GM19023 (cell line): Measurements from ENCODE around the gene SVOPL.

Experiments used
- ATAC-seq: cut with Tn5 transposase; IDR thresholded peaks from one replicate; pipeline ENCODE4 v1.9.1; 2021; ENCODE audit warnings: mild to moderate bottlenecking, moderate library complexity; ENCODE audit not compliant: unreplicated experiment

Gene SVOPL

DNA sequence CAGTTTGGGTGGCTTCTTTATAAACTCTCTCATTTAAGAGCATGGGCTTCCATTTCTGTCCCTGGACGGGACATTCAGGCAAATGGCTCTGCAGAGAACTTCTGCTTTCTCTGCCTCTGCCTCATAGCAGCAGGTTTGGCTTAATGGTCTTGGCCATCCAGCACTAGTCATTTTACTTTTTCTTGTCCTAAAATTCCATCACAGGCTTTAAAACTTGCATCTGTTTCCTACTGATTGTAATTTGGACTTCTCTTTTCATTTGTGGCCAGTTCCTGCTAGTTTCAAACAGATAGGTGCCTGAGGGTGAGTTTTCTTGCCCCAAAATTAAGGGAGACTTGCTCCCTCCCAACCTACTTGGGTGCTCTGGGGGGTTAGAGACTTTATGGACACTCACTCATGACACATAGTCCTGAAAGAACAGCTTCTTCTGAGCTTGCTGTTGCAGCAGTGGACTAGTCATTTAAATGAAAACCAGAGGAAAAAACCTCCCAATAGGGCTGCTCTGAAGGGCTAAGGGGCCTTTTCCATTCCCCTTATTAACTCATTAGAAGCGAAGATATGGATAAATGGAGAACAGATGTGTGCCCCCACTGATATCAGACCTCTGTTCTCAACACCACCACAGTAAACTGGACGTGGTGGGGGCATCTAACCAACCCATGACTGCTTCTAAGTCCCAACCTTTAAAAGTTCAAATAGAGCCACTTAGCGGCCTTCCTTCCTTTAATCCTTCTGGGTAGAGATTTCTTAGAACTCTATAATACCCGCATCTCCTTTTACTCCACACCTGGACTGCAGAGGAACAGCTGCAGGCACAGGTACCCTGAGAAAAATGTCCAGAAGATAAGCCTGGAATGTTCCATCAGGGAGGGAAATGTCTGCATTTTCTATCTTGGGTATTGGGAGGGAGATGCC is 38.8 kb downstream of the SVOPL start:
- ATAC-seq: no peak

DNA sequence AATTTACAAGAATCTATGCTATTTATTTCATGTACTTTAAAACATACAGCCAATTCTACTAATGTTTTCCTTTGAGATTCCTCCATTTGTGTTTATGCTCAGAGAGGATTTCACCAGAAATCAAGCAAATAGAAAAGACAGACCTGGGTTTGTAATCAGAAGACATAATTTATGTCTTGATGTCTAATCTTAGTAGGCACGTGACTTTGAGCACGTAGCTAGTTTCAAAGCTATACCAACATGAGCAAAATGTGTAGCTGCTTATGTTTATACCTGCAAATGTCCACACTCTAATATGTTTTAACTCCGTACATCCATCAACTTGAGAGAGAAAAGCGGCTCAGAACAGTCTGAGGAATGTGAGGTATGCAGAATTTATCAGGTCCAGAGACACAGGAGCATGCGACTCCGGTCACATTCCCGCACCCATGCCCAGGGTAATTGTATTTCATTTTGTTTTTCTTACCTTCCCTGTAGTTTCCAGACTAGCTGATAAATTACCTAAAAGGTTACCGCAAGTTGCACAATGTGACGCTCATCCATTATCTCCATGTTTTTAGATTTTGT is 40.0 kb downstream of the SVOPL start:
- no peak for ATAC-seq

DNA sequence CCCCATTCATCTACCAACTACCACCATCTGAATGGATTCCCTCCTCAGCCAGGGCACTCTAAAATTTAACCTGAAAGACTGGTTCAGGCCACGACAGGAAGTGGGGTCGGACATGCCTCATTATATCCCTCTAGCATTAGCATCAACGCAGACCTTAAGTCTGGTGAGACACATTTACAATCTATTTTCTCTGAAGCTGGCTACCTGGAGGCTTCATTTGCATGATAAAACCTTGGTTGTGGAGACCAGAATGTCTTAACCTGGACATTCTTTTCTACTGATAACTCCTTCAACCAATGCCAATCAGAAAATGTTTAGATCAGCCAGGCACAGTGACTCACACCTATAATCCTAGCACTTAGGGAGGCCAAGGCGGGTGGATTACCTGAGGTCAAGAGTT is 42.3 kb downstream of the SVOPL start:
- no peak for ATAC-seq

DNA sequence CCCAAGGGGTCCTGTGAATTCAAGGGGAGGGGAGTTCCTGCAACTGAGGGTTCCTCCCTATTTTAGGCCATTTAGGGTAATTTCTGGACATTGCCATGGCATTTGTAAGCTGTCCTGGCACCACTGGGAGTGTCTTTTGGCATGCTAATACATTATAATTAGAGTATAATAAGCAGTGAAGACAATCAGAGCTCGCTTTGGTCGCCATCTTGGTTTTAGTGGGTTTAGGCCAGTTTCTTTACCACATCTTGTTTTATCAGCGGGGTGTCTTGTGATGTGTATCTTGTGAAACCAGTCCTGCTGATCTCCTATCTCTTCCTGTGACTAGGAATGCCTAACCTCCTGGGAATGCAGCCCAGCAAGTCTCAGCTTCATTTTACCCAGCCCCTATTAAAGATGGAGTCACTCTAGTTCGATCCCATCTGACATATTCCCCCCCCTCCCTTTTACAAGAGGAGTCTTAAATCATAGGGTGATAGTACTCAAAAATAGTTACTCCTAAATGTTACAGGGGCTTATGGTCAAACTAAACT is 43.2 kb downstream of the SVOPL start:
- ATAC-seq: no peak

DNA sequence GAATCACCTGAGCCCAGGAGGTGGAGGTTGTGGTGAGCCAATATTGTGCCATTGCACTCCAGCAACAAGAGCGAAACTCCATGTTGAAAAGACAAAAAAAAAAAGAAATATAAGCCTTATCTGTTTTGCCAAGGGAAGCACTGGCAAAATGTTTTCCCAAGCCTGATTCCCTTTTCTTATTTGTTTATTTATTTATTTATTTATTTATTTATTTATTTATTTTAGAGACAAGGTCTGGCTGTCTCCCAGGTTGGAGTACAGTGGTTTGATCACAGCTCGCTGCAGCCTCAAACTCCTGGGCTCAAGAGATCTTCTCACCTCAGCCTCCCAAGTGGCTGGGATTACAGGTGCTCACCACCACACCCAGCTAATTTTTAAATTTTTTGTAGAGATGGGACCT is 44.2 kb downstream of the SVOPL start:
- ATAC-seq: no peak

DNA sequence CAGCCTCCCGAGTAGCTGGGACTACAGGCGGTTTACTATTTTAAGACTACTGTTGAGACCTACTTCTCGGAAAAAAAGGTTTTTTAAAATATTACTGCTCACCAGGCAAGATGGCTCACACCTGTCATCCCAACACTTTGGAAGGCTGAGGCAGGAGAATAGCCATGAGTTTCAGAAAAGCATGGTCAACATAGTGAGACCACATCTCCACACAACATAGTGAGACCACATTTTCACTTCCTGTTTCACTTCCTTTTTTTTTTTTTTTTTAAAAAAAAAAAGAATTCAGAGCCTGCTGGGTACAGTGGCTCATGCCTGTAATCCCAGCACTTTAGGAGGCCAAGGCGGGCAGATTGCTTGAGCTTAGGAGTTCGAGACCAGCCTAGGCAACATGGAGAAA is 46.5 kb downstream of the SVOPL start:
- no peak for ATAC-seq

DNA sequence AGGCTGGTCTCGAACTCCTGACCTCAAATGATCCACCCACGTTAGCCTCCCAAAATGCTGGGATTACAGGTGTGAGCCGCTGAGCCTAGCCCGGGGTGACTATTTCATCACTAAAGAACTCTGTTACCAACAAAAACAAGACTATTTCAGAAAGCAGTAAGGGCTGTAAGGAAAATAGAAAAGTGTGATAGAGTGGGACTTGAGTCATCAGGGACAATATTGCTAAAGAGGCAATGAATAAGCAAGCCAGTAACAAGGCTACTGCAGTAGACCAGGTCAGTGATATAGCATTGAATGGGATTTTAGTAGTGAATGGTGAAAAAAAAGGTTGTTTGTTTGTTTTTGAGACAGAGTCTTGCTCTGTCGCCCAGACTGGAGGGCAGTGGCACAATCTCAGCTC is 51.7 kb downstream of the SVOPL start:
- no peak for ATAC-seq

DNA sequence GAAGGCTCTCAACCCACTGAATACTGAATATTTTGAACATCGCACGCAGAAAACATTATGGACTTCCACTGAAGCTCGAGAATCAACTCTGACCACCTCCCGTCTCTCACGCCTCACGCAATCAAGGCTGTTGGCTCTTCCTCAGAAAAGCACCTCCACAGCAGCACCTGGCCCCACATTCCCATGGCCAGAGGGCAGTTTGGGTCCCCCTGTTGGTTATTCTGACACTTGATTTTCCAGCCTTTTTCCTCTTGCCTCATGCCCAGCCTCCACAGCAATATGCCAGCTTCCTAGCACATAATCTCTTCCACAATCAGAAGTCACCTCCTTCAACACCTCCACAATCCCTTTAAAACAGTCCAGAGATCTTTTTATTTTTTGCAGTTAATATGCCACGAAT is 55.9 kb downstream of the SVOPL start:
- no peak for ATAC-seq

DNA sequence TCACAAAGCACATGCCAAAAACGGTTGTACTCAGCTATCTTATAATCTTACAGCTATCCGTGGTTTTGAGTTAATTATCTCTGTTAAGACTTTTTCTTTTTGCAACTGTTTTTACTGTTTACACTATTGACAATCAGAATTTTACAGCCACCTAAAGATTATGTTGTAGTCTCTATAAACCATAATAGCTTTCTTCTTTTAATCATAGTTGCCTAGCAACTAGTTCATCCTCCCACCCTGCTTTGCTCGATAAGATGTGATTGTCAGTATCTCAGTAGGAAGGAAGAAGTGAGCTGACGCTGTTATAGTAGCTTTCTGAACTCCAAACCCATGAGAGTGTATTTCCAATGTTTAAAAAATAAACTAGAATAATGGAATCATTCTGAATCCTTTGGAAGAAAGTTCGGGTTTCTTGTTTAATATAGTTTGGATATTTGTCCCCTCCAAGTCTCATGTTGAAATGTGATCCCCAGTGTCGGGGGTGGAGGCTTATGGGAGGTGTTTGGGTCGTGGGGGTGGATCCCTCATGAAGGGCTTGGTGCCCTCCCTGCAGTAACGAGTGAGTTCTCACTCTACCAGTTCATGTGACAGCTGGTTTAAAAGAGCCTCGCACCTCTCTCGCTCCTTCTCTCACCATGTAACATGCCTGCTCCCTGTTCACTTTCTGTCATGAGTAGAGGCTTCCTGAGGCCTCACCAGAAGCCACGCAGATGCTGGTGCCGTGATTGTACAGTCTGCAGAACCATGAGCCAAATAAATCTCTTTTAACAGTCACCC is 68.1 kb downstream of the SVOPL start:
- ATAC-seq: no peak

DNA sequence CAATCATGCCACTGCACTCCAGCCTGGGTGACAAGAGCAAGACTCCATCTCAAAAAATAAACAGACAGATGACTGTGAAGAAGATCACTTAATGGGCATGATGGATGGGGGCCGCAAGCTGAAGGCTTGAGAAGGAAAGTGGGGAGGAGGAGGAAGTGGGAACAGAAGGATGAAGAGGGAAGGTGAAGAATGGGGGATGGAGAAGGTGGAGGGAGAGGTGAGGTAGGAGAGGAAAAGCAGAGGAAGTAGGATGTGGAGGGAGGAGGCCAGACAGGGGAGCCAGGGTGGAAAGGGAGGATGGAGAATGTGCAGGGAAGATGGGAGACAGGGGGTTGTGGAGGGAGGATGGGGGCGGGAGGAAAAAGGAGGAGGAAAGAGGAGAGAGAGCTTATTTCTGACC is 68.8 kb downstream of the SVOPL start:
- no peak for ATAC-seq

DNA sequence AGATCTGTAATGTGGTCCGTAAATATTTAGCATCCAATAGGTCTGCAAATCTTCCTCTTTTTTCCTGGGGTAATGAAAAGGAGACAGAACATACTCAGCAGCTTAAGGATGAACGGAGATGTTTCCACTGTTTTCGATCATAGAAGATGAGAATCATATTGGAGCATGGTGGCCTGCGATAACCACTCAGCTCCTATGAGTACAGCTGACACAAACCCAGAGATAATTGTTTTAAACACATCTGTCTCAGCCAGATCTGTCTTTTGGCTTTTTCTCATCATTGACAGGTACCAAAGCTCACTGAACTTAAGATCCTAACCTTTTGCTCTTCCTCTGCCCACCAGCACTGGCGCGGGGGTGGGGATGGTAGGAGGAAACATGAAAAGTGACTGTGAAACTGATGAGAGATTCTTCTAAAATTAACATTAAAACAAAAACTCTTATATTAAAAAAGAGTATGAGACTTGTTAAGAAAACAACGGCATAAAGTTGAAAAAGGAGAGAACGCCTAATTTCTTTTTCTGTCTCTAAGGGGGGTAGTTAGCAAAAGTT is 71.0 kb downstream of the SVOPL start:
- no peak for ATAC-seq

DNA sequence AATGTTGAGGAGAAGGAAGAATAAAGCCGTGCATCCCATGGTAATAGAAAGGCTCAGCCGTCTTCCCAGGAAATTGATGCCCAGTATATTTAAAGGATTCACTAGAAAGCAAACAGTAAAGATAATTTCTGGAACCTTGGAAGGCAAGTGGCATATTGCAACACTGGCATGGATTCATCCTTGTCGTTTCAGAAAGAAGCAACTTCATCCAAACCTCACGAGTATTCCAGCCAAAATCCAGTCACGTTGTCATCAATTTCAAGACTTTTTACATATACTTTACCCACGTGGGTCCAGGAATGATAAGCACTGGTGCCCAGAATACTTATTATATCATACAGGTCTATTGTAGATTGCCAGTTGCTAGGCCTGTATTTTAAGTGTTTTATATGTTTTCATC is 73.8 kb downstream of the SVOPL start:
- no peak for ATAC-seq

DNA sequence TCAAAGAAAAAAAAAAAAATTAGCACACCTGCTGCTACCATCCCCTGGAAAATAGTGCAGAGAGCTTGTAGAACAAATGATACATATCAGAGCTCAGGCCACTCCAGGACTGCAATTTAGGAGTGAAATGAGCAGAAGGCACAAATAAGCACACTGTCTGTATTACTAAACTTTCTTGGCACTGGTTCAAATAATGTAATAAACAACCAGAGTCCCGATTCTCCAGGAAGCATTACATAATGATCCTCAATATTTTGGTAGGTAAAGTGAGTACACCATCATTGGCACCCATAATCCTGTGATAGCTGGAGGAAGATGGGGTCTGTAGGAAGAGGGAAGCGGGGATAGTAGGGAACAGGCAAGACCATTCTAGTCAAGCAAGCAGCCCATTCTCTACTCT is 74.3 kb downstream of the SVOPL start:
- no peak for ATAC-seq

DNA sequence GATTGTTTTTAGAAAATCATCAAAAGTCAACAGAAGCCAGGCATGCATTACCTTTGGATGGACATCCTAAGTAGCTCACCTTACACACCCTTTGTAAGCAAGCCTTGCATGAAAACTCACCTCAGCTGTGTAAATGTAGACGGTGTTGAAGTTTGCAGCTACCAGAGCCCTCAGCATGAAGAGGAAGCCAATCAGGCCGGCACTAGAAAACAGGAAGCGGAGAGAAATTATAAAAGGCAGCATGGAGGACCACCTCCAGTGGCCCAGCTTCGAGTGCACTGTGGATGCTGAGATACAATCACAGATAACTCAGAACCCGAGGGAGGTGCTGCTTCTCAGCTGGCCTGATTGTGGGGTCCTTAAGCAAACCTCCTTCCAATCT is 75.3 kb downstream of the SVOPL start:
- no peak for ATAC-seq

DNA sequence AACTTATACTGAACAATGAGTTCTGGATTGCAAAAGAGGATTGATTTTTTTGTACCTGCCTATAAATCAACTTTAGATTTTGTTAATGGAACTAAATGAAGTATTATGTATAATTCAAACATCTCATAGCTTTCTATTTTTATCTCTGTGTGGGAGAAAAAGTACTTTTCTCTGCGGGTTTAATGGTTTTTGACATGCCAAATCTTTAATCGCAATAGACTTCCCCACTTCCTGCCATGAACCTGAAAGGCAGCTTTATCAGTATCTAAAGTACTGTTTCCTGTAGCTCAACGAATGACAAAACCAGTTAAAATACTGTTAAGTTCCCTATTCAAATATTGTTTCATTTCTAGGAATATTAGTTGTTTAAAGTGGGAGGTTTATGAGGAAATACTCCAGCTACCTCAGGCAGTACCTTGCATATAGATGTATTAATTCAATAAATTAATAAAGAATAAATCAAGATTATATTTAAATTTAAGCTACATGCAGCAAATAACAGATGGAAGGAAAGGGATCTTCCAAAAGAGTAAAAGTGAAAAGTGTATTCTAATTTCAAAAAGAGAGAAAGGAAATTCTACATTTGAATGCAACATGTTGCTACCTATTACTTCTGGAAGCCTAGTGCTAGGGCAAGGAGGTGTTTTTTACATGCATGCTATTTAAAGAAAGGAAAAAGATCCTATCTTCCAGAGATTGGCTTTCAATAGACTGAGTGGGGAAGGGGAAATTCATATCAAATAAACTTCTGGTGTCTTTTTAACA is 75.9 kb downstream of the SVOPL start:
- ATAC-seq: no peak

DNA sequence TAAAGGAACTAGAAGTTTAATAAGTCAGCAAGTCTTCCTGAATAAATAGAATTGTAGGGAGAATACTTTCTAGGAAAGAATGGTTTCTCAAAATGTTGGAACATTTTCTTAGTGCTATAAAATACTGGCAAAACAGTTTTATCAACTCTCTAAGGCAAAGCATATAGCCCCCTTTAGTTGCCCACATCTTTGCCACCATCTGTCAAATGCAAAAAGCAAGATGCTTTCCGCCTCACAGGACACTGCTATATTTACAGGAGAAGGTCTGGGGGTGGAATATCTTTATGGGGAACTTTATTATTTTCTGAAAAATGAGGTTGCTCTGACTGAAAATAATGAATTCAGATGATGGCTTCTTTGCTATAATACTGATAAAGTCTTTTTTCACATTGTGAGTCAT is 78.3 kb downstream of the SVOPL start:
- no peak for ATAC-seq

DNA sequence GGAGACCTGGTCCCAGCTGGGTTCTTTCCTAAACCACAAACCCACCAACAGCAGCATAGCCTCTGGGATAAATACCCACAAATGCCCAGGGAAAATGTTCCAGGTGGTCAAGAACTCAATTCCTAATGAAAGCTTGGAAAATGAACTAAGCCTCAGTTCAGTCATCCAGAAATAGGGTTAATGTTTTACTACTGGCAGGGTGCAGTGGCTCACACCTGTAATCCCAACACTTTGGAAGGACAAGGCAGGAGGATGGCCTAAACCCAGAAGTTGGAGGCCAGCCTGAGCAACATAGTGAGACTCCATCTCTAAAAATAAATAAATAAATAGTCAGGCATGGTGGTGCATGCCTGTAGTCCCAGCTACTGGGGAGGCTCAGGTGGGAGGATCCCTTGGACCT is 82.2 kb downstream of the SVOPL start:
- ATAC-seq: no peak

DNA sequence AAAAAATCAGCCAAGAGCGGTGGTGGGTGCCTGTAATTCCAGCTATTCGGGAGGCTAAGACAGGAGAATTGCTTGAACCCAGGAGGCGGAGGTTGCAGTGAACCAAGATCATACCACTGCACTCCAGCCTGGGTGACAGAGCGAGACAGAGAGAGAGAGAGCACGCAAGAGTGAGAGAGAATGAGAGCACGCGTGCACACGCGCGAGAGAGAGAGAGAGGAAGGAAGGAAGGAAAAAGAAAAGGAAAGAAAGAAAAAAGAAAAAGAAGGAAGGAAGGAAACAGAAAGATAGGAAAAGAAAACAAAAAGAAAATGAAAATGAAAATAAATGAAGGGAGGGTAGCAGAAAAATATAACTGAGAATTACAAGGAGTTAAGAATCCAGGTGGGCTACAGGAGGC is 82.7 kb downstream of the SVOPL start:
- no peak for ATAC-seq

DNA sequence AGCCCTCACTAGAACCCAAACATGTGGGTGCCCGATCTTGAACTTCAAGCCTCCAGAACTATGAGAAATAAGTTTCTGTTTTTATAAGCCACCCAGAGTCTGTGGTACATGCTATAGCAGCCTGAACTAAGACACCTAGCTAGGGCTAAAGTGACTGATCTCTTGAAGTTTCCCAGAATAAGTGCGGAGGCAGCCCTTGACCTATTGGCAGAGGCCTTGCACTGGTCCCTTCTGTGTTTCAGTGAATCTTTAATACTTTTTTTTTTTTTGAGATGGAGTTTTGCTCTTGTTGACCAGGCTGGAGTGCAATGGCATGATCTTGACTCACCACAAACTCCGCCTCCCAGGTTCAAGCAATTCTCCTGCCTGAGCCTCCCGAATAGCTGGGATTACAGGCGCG is 85.1 kb downstream of the SVOPL start:
- ATAC-seq: no peak

DNA sequence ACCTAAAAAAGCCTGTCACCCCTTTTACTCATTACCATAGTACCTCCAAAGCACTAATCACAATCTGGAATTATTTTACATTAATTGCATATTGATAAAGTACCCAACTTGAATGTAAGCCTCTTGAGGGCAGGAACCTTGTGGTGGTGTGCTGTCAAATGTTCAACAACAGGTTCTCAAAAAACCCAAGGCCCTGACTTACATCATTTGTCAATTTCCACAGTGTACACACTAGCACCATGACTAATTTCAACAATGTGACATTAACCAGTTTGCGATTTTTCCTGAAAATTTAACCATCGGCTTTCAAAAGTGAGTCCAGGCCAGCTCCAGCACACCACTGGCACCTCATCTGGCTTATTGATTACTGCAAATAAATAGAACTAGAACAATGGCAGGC is 87.5 kb downstream of the SVOPL start:
- no peak for ATAC-seq
